H7 (cell line): ENCODE measurements around the gene MLLT10. TPM values are rescaled to one million over a fixed set of nuclear protein-coding genes. Genes with fewer than 3 reads are reported as not detected.

ENCODE experiments used
- DNase-seq: peaks from one replicate; pipeline ENCODE4 v3.0.0; 2012
- H3K27me3 ChIP-seq: 2 replicates; pipeline ENCODE4 v1.6.0; 2011; ENCODE audit warnings: mild to moderate bottlenecking, low read length; ENCODE audit not compliant: control insufficient read depth, insufficient read depth
- H3K36me3 ChIP-seq: replicated peaks from 2 replicates; pipeline ENCODE4 v1.5.1; 2011; ENCODE audit warnings: low read length; ENCODE audit not compliant: control insufficient read depth, insufficient read depth
- H3K4me3 ChIP-seq: 2 replicates; pipeline ENCODE4 v1.5.1; 2011; ENCODE audit warnings: low read depth, mild to moderate bottlenecking, control low read depth, low read length, moderate library complexity; ENCODE audit not compliant: insufficient read depth
- total RNA-seq: library from RNA; depleted of rRNA; stranded (reverse); fragments of >200 nt; shearing (Covaris generic); gene quantifications from 2 replicates; pipeline ENCODE4 v1.2.3, GENCODE V29; 2014

The MLLT10 gene
- total RNA-seq, 1 experiment from 2014 or later: 47.2 TPM

DNA sequence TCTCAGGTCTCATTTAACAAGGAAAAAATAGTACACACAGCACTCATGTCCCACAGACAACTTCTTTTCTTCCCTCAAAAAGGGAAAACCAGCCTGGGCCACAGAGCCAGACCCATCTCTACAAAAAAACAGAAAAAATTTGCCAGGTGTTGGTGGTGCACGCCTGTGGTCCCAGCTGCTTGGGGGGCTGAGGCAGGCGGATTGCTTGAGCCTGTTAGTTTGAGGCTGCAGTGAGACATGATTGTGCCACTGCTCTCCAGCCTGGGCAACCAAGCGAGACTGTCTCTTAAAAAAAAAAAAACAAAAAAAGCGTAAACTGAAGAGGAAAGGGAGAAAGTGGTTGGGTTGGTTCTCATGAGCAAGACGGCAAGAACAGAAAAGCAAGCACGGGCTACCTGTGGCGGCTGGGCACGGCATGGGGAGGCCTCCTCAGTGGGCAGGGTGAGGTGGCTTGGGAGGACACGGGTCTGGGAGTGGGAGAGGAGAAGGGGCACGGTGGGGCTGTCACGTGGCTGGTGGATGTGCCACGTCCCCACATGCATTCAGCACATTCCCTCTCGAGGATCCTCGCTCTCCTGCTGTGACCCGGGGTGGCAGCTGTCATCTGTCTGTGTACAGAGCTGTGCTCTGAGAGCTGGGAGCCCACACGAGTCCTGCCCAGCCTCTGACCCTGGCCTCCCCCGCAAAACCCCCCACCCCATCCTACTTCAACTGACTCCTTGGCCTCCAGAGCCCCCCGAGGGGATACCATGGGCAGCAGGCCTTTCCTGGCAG, 219.7 kb downstream of the MLLT10 start:
- H3K27me3 ChIP-seq: no peaks in the 10 kb centered on the region
- no peak for DNase-seq
- no peaks in the 10 kb centered on the region for H3K36me3 ChIP-seq
- no peak overlapping the region for H3K4me3 ChIP-seq

DNA sequence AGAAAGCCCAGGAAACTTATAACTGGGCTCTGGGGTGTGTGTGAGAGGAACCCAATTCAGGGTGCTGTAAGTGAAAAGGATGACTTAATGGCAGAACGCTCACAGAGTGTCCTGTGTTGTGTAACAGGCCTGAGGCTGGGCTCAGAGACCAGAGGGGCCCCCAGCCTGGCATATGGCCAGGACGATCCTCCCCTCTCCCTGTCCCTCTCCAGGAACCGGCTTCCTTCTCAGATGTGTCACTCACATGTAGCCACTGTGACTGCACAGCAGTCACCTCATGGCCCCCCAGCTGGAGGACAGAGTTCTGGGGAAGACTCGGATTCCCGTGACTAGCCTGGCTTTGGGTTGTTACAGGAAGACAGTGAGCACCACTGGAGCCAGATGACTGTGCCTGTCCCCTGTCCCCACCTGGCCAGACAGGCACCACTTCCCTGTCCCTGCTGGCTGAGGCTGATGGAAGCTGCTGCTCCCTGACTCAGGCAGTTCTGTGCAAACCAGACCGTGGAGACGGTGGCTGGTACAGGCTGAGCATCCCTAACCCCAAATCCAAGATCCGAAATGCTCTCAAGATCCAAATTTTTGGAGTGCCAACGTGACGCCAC, 220.5 kb downstream of the MLLT10 start:
- Histone ChIP-seq H3K4me3 (no peak overlapping the region), H3K36me3 (no peaks in the 10 kb centered on the region), H3K27me3 (no peaks in the 10 kb centered on the region)
- no peak for DNase-seq

DNA sequence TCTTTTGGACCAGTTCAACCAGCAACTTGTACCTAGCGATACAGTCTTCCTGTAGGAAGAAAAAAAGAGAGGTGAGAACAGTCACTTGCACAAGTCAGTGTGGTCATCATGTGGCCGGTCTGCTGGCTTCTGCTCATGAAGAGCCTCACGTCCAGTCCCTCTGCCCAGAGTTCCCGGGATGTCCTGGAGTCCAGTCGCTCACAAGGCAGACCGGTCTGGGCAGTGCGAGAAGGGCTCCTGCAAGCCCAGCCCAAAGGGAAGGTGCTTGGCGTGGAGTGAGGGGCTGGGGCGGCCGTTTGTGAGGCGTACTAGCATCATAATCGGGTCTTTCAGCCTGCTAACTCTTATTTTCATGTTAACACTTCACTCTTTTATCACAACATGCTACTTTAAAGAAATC, 222.7 kb downstream of the MLLT10 start:
- DNase-seq: no peak
- Histone ChIP-seq H3K36me3 (no peaks in the 10 kb centered on the region), H3K27me3 (no peaks in the 10 kb centered on the region), H3K4me3 (no peak overlapping the region)

DNA sequence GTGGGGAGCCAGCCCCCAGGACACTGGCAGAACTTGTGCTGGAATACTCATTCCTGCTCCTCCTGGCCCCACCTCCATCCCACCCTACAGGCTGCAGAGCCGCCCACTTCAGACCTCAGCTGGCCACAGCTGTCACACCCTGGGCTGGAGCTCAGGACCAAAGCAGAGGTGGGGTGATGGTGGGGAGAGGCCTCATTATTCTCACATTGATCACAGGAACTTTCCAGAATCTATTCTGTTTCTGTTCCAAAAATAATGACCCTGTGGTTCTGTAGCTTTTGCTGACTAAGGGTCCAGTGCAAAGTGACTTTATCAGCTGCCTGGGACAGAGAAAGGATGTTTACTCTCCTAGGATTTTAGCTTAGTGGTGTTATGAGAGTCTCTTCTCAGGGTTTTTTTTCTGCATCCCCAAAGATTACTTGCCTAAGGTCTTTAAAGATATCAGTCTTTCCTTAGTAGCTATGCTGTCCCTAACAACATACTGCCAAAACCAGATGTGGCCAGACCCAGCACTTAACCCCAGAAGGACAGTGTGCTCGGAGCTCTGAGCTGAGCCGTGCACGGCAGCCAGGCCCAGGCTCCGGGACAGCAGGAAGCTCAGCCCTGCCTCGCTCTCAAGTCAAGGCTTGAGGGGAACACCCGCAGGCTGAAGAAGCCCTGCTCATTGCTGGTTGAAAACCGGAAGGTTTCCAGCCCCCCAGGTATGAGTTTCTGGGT, 223.3 kb downstream of the MLLT10 start:
- Histone ChIP-seq H3K4me3 (no peak overlapping the region), H3K36me3 (no peaks in the 10 kb centered on the region), H3K27me3 (no peaks in the 10 kb centered on the region)
- DNase-seq: peak; percentile 66

DNA sequence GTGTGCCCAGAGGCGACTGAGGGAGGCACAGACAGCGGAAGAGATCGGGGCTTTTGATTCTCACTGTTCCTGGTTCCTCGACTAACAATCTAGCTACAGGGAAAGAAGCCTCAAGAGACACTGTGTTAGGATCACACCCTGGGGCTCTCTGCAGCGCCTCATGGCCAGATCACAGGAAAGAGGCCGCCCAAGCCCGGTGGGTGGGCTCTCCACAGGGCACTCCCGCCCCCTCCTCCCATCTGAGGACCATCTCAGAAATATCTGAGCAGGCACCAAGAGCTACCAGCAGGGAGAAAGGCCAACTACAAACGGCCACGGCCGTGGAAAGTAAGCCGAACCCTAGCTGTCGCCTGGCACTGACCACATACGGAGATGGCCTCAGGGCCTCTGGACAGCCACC, 224.2 kb downstream of the MLLT10 start:
- peak; percentile 75 for DNase-seq
- Histone ChIP-seq H3K4me3 (no peak overlapping the region), H3K36me3 (no peaks in the 10 kb centered on the region), H3K27me3 (no peaks in the 10 kb centered on the region)

DNA sequence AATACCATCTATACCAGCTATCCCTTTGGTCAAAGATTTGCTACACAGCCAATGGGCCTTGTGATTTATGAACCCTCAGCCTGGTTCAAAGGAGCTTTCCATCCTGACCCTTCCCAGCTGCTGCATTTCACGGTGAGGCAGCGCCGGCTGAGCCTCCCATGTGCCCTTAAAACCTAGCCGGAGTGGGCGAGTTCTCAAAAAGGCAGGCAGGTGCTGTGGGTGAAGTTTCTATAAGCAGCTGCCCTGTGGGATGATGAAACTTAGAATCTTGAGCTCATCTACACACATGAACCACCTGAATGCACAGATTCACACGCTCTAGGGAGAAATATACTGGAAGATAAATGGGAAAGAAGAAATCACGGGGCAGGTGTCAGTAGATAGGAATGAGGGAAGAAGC, 224.7 kb downstream of the MLLT10 start:
- no peak for DNase-seq
- Histone ChIP-seq H3K27me3 (no peaks in the 10 kb centered on the region), H3K36me3 (no peaks in the 10 kb centered on the region), H3K4me3 (no peak overlapping the region)

DNA sequence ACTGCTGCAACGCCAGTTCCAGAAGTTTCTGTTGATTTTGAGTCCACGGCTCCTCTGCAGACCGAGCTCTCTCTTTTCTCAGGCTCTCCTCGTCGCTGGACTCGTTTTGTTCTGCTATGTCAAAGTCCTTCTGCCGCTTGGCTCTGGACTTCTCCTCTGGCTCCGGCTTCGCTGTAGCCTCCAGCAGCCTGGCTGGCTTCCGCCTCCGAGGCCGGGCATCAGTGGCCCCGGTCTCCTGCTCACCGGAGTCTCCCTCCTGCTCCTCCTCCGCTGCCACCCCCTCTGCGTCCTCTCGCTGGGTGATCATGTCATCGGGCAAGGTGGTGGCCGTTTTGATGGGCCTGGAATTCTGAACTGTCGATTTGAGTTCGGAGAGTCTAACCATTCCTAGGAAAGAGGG, 225.2 kb downstream of the MLLT10 start:
- H3K27me3 ChIP-seq: no peaks in the 10 kb centered on the region
- DNase-seq: no peak
- H3K4me3 ChIP-seq: no peak overlapping the region
- no peaks in the 10 kb centered on the region for H3K36me3 ChIP-seq

DNA sequence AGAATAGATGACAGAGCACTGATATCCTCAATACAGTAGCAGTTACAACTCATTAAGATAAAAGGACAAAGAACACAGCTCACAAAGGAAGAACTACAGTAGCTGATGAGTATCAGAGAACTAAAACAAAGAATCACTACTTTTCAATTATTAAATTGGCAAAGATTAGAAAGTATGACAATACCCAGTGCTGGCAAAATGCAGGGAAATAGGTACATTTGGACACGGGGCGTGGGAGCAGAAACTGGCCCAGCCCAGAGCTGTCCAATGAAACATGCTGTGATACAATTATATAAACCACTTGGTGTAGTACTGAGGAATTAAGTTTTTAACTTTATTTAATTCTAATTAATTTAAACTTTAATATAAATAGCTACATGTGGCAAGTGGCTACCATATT, 226.3 kb downstream of the MLLT10 start:
- no peak for DNase-seq
- no peaks in the 10 kb centered on the region for H3K27me3 ChIP-seq
- no peaks in the 10 kb centered on the region for H3K36me3 ChIP-seq
- no peak overlapping the region for H3K4me3 ChIP-seq

DNA sequence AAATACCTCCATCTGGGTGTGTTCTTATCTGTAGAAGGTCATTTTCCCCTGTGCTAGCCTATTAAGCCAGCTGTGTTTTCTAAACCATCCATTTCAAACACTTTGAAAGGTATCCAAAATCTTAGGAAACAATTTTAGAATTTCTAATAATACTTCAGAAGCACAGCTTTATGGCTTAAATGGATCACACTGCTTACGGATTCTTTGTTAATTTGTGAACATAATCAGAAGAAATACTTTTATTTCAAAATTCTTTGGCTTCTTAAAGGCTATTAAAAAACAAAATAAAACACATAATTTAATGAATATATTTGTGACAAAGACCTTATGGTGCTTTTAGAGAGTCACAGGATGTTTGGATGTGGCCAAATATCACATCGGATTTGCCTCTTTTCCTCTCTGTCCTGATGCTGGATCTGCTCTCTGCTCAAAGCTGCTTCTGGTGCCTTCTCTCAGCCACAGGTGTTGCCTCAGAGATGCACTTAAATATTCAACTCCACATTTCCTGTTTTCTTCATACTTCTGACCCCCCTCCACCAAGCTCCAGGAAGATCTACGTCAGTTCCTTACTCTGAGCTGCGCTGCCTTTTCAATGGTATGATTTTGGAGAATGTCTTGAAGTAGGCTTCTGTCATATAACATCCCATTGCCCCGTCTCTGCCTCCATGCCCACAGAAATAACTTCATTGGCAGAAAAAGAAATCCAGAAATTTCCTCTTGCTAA, 230.6 kb downstream of the MLLT10 start:
- DNase-seq: no peak
- H3K4me3 ChIP-seq: no peak overlapping the region
- H3K27me3 ChIP-seq: no peaks in the 10 kb centered on the region
- H3K36me3 ChIP-seq: no peaks in the 10 kb centered on the region

DNA sequence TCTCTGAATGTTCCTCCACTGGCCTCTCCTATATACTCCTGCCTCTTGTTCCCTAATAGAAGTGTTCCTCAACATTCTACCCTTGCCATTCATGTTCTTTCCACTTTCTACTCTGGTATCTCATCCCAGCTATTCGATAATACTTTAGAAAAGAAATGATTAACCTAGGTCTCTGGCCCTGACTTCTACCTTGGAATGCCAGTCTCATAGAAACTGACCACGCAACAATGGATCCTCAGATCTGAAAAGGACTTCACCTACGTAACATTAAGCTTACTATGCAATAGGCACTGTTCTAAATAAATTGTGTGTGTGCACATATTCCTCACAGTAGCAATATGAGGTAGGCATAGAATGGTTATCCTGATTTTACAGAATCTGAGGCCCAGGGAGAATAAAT, 235.0 kb downstream of the MLLT10 start:
- no peaks in the 10 kb centered on the region for H3K27me3 ChIP-seq
- no peak overlapping the region for H3K4me3 ChIP-seq
- no peak for DNase-seq
- H3K36me3 ChIP-seq: no peaks in the 10 kb centered on the region

DNA sequence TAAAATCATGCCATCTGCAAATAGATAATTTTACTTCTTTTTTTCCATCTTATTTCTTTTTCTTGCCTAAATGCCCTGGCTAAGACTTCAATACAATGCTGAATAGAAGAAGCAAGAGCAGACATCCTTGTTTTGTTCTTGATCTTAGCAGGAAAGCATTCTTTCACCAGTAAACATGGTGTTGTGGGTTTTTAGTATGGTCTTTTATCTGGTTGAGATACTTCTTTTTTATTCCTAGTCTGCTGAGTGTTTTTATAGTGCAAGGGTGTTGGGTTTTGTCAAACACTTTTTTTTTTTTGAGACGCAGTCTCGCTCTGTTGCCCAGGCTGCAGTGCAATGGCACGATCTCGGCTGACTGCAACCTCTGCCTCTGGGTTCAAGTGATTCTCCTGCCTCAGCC, 237.2 kb downstream of the MLLT10 start:
- no peaks in the 10 kb centered on the region for H3K36me3 ChIP-seq
- H3K27me3 ChIP-seq: no peaks in the 10 kb centered on the region
- DNase-seq: no peak
- H3K4me3 ChIP-seq: no peak overlapping the region

DNA sequence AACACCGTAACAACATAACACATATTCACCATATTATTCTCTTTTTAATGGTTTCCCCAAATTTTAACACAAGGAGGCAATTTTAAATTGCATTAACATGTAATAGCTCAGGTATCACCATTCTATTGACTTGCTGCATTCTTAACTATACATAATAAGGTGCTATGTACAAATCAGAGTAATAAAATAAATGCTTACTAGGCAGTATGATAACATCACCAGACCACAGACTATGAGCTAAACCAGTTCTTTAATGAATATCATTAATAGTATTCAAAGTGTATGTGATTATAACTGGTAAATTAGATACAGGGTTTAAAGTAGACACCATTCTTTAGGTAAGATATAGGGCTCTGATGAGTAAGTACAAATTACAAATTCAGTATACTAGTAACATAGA, 242.9 kb downstream of the MLLT10 start:
- H3K36me3 ChIP-seq: no peaks in the 10 kb centered on the region
- H3K4me3 ChIP-seq: no peak overlapping the region
- DNase-seq: no peak
- no peaks in the 10 kb centered on the region for H3K27me3 ChIP-seq

DNA sequence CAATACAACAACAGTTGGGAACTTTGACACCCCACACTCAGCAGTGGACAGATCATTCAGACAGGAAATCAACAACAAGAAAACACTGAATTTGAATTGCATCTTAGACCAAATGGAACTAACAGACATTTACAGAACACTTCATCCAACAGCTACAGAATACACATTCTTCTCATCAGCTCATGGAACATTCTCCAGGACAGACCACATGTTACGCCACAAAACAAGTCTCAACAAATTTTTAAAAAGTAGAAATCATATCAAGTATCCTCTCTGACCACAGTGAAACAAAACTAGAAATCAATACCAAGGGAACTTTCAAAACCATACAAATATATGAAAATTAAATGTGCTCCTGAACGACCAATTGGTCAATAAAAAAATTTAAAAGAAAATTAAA, 257.2 kb downstream of the MLLT10 start:
- no peaks in the 10 kb centered on the region for H3K36me3 ChIP-seq
- no peak for DNase-seq
- H3K27me3 ChIP-seq: no peaks in the 10 kb centered on the region
- no peak overlapping the region for H3K4me3 ChIP-seq
